Right lobe of liver (tissue), 6 donors: ENCODE data around the gene LZIC. TPM values are rescaled to one million over a fixed set of nuclear protein-coding genes. Genes with fewer than 3 reads are reported as not detected.

Source experiments
- ATAC-seq, 4 donors: fragments of 200-7000 bp; cut with Tn5 transposase; one replicate each; pipeline ENCODE4 v1.9.1; 2020; ENCODE audit warnings: mild to moderate bottlenecking in 4 of 4, moderate library complexity in 4 of 4
- DNase-seq, 3 donors: peaks; one replicate each; pipeline ENCODE4 v3.0.0-alpha.2; 2020
- H3K27ac ChIP-seq, 3 donors: fragments of 200-600 bp; one replicate each; pipeline ENCODE4 v1.8.0; 2022
- H3K27me3 ChIP-seq, 2 donors: fragments of 200-600 bp; one replicate each; pipeline ENCODE4 v1.8.0; 2022
- H3K36me3 ChIP-seq, 4 donors: fragments of 200-600 bp; sonication (generic) in 1 of 4; one replicate each; pipeline versions ENCODE4 v1.5.1 to v1.8.0; 2017 to 2022; ENCODE audit warnings: control low read depth in 1 of 4
- H3K4me1 ChIP-seq, 4 donors: fragments of 200-600 bp; sonication (generic) in 1 of 4; one replicate each; pipeline versions ENCODE4 v1.5.1 to v1.8.0; 2017 to 2022; ENCODE audit warnings: control low read depth in 1 of 4
- H3K4me3 ChIP-seq, 3 donors: fragments of 200-600 bp; one replicate each; pipeline ENCODE4 v1.8.0; 2022
- H3K9me3 ChIP-seq, 4 donors: fragments of 200-600 bp; sonication (generic) in 1 of 4; one replicate each; pipeline versions ENCODE4 v1.5.1 to v1.8.0; 2017 to 2022; ENCODE audit warnings: control low read depth in 1 of 4
- CTCF ChIP-seq, 4 donors: fragments of 200-600 bp in 3 of 4; fragments of 450-650 bp in 1 of 4; IDR thresholded peaks; one replicate each; pipeline versions ENCODE4 v1.5.1 to v1.8.0; 2016 to 2022; ENCODE audit warnings: antibody characterized with exemption in 4 of 4, mild to moderate bottlenecking in 2 of 4
- POLR2A ChIP-seq: fragments of 450-650 bp; IDR thresholded peaks from one replicate; pipeline ENCODE4 v1.6.1; 2017; ENCODE audit warnings: antibody characterized with exemption, mild to moderate bottlenecking
- WGBS: methylation state at CpG from one replicate; pipeline ENCODE4 v1.1.6; 2018; ENCODE audit warnings: low coverage, low lambda C conversion rate; ENCODE audit not compliant: insufficient coverage; ENCODE audit errors: missing lambda C conversion rate; 5-methylcytosine and 5-hydroxymethylcytosine counted together
- intact Hi-C, 2 donors: fragments of 100-400 bp; cut with DNase I; formaldehyde crosslinking; loops; one replicate each; pipeline versions ENCODE4 v1.11.2 to v1.14.1; 2022
- total RNA-seq, 6 experiments: library from RNA; depleted of rRNA in 2 of 6; stranded (reverse); fragments of >200 nt in 2 of 6; fragmentation: NEBNext Ultra II Directional in 3 of 6; extraction: Animal tissue kit (Norgen Biotek cat#: 25700) in 3 of 6; gene quantifications; one replicate each; pipeline versions ENCODE4 v1.1.0 to v1.2.4, GENCODE V29; 2016 to 2023
- donor health status: DM: no; HTN: yes; CAD: no.
- donor health status: DM: no; HTN: no; CAD: no.
- donor health status: DM: no; HTN: no; CAD: no.
- donor health status: DM: no; HTN: yes; CAD: no.
- donor health status: DM: no; HTN: yes; CAD: no.

The LZIC gene
- total RNA-seq, 6 experiments from 2014 or later: 10.6 to 18.5 (median 15.9) TPM

- intact Hi-C loops: no loop called here
- WGBS: 76% methylated on average over 2 of the region's 2 CpGs
- no peak for TF ChIP-seq CTCF (IDR thresholded peaks at IDR 0.05)
These were observed 36.7 kb downstream of the LZIC start for GRCh38 chr1:9906466-9906865.

DNA sequence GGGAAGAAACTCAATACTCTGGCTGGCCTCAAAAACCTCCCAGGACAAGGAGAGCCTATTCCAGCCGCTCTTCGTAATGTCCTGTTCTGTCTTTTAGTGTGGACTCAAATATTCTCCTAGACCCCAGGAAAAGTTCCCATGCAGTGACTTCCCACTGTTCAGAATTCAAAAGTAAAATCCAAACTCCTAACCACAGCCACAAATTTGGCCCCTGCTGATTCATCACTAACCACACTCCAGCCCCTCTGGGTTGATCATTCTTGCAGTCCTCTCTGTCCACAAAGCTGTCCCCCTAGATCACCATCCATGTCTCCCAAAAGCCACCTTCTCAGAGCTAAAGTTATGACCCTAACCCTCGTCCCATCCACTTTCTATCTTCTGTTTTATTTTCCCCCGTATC is 38.2 kb downstream of the LZIC start:
- ATAC-seq (no peak), DNase-seq (no peak)
- no peak overlapping the region for H3K27ac ChIP-seq
- H3K9me3 ChIP-seq: no peaks in the 10 kb centered on the region
- no peaks in the 10 kb centered on the region for H3K36me3 ChIP-seq
- H3K27me3 ChIP-seq: no peaks in the 10 kb centered on the region
- no peak overlapping the region for H3K4me3 ChIP-seq
- H3K4me1 ChIP-seq: peaks cover 0 to 36% (median 15%) of the 10 kb centered on the region in 4 donors
- intact Hi-C loops: no loop called here
- 80% methylated on average over 4 of the region's 4 CpGs for WGBS
- TF ChIP-seq POLR2A (no peak), CTCF (IDR thresholded peaks at IDR 0.05) (no peak)

More at GRCh38 chr1:9906466-9906865, 36.7 kb downstream of the LZIC start:
- Histone ChIP-seq H3K4me1 (peaks cover 0 to 27% (median 9%) of the 10 kb centered on the region in 4 donors), H3K36me3 (no peaks in the 10 kb centered on the region), H3K9me3 (no peaks in the 10 kb centered on the region), H3K27ac (no peak overlapping the region), H3K27me3 (no peaks in the 10 kb centered on the region), H3K4me3 (no peak overlapping the region)
- DNase-seq (no peak), ATAC-seq (no peak)

- no peak for TF ChIP-seq CTCF (IDR thresholded peaks at IDR 0.05)
- TF ChIP-seq POLR2A: no peak
- WGBS: 85% methylated on average over 3 of the region's 3 CpGs
- intact Hi-C loops: no loop called here
- DNase-seq (no peak), ATAC-seq (no peak)
- Histone ChIP-seq H3K4me1 (peaks cover 0 to 37% (median 17%) of the 10 kb centered on the region in 4 donors), H3K36me3 (no peaks in the 10 kb centered on the region), H3K9me3 (no peaks in the 10 kb centered on the region), H3K4me3 (no peak overlapping the region), H3K27me3 (no peaks in the 10 kb centered on the region), H3K27ac (no peak overlapping the region)
These were observed 38.6 kb downstream of the LZIC start for GRCh38 chr1:9904596-9904995.

DNA sequence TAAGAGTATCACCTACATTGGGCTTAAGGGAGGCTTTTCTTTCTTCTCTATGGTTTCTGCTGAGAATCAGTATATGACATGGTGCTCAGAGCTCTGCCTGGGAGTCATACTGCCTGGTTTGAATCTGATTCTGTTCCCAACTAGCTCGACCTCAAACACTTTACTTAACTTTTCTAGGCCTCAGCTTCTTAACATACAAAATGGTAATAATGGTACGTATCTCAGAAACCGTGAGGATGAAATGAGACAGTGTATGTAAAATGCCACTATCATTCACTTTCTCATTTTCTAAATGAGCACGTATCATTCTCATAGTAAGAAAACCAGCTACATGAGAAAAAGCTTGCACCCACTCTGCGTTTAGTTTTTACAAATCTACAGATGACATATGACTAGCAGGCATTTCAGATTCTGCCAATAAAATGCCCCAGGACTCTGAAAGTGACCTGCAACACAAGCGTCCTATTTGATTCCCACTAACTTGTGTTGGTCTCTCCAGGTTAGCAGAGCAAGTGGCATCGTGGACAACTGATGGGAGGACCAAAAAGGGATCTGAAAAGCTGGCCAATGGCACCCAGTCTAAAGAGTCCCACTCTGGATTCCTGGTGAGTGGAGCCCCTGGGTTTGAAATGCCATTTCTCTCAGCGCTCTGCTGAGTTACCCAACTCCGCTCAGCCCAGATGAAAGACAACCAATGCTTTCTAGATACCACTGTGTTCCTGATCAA is 39.2 kb downstream of the LZIC start:
- H3K9me3 ChIP-seq: no peaks in the 10 kb centered on the region
- ATAC-seq: no peak
- no peaks in the 10 kb centered on the region for H3K36me3 ChIP-seq
- intact Hi-C loops: no loop called here
- no peak overlapping the region for H3K4me3 ChIP-seq
- 77% methylated on average over 7 of the region's 9 CpGs for WGBS
- no peaks in the 10 kb centered on the region for H3K27me3 ChIP-seq
- H3K27ac ChIP-seq: no peak overlapping the region
- TF ChIP-seq POLR2A: no peak
- TF ChIP-seq CTCF (IDR thresholded peaks at IDR 0.05): no peak
- peaks cover 0 to 32% (median 15%) of the 10 kb centered on the region in 4 donors for H3K4me1 ChIP-seq
- no peak for DNase-seq
